GM18508 (cell line): ENCODE data around the gene IQSEC3.

Source experiments
- ATAC-seq: cut with Tn5 transposase; IDR thresholded peaks from one replicate; pipeline ENCODE4 v1.9.1; 2021; ENCODE audit warnings: moderate number of reproducible peaks; ENCODE audit not compliant: insufficient read depth, unreplicated experiment

IQSEC3 gene

DNA sequence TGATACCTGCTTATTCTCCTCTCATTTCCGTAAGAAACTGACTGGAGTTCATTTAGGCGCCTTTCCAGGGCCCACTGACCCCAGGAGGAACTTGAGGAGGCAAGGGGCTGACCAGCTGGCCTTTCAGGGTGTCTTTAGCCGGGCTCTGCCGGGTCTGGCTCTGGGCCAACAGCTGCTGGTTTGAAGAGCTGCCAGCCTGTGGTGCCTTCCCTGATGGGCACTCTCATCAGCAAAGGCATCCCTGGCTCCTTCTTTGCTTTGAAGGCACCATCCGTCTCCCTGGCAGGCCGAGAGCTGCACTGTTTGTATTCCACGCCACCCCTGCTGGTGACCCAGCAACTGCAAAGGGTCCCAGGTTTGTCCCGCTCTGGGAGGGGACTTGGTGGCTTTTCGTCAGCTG lies 42.0 kb downstream of the IQSEC3 start:
- ATAC-seq: no peak

DNA sequence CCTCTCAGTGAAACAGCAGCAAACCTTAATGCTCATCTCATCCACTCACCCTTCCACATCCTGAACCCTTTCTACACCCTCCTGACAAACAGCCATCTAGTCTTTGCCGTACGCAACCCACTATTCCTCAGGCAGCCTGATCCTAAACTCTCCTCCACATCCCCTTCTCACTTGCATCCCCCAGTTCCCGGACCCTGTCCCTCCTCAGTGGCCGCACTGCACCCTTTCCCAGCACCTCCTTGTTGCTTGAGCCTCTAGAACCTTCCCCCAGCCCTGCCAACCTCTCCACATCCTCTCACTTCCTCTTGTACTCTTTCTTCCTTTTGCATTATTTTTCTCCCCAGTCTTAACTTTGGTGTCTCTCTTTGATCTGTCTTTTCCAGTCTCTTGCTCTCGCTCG lies 42.9 kb downstream of the IQSEC3 start:
- ATAC-seq: no peak

DNA sequence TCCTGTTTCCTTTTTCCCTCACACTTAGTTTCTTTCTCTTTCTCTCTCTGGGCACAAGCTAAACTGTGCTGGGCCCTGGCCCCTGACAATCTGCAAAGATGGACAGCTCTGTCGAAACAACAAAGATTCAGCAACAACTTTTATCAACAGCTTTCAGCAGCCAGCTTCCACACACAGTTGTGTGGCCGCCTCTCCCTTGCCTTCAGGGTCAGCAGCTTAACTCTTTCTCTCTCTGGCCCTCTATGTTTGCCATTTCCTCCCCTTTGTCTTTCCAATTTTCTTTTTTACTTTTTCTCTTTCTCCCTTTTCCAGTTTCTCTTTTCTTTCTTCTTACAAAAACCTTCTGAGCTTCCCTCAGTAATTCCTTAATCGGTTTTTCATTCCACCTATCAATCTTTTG lies 43.3 kb downstream of the IQSEC3 start:
- no peak for ATAC-seq

DNA sequence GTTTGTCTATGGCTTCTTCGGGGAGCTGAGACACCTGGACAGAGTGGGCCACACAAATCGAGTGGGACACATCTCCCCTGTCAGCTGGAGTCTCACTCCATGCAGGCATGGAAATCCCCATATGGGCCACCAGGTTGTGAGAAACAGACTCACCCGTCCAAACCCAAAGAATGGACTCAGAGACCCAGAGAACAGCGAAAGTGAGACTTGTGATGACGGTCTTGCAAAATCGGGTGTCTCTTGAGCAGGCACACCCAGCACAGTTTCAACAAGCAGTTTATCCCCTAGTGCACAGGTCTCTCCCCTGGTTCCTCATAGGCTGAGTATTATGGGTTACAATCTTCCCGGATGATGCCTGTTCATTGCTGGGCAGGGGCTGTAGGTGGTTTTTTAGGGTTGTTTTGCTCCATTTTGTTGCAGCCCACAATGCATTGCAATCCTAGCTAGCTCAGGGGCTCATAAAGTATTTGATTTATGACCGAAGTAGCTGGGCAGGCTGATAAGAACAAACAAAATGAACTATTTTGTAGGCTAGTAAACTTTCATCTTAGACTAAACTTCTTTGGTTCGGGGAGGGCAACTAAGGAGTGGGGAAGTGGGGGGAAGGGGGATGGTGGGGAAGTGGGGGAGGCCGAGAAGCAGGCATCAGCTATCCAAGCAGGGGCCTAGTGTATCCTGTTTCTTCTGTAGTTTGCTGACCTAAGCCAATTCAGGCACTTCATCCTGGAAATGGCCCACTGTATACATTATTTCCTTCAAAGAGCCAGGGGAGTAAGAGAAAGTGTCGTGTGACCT lies 45.3 kb downstream of the IQSEC3 start:
- no peak for ATAC-seq

DNA sequence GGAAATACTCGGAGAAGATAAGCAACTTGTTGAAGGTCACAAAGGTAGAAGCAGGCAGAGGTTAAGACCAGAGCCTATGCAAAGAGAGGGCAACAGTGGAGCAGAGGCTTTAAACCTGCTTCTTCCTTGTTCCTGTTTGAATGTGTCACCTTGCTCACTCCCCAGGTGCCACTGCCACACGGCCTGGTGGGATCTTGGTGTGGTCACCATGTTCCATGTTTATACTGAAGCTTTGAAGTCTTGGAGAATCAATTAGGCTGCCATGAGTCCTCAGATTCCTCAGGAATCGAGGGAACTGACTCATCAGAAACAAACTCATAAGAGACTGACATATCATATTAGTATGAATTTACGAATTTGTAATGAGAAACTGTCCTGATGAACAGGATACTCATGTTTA lies 46.8 kb downstream of the IQSEC3 start:
- no peak for ATAC-seq

DNA sequence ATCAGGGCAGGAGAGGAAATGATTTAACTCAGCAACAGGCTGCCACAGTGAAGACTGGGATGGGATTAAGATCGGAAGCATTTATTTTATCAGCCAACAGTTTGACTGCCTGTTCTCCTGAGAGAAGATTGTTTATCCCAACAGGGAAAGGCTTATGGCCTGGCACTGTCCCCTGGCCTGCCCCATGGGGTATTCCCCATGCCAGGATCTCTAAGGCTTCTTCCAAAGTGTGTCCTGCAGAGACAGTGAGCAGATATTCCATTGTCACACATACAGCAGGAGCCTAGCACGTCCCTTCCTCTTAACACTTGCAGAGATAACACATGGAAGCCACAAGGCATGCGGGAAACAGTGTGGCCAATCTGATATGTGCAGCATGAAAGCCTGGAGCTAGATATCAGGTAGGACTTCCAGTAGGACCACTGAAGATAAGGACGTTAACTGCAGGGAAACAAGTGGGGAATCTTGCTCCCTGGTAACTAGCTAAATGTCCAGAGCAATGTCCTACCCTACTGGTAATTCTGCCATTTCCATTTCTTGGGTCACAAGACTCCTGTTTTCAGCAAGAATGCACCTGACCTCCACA lies 48.2 kb downstream of the IQSEC3 start:
- ATAC-seq: no peak

DNA sequence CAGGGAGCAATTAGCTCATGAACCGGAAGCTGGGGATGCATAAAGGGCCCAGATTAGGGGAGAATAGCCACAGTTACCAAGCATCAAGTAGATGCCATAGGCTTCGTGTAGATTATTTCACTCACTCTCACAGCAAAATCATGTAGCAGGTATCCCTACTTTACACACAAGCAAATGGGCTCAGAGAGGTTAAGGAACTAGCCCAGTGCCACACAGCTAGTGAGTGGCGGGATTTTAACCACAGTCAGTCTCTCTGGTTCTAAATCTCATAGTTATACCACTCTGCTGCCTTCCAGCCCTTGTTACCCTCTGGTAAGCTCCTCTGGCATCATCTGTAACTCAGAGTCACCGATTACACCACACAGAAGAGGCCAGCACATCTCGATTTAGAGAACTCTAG lies 49.0 kb downstream of the IQSEC3 start:
- ATAC-seq: no peak

DNA sequence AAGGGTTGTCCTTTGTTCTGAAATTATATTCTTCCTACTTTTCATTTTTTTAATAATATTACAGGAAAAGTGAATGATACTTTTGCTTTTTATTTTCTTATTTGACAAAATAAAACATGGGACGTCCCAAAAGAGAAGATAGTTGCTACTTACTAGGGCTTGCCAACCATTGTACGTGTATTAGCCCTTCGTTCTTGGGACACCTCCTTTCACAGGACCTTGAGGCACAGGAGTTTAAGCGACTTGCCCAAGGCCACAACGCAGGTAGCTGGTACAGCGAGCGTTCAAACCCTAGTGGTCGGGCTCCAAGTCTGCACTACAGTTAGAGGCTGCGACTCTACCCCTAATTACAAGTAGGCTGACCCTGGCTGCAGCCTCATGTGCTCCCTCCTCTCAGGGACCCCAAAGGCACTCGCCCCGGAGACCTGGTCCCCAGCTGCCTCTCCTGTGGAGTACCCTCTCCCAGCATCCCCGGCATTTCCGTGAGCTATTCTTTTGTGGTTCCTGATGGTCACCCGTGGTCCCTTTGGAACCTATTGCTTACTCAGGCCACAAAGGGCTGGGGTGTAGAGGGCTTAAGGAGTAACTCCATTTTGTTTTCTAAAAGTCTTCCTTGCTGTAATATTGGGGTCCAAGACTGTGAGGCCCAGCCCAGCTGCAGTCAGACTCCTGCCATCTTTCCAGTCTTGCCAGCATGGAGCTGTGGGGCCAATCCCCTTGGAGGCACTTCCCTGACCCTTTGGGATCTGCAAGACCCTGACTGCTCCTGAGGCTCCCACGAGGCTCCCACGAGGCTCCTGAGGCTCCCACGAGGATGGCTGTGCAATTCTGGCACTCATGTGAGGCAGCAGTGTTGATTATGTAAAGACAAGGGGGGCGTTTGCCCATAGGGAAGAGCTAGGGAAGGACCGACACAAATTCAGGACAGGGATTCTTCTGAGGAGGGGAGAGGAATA lies 49.7 kb downstream of the IQSEC3 start:
- no peak for ATAC-seq

DNA sequence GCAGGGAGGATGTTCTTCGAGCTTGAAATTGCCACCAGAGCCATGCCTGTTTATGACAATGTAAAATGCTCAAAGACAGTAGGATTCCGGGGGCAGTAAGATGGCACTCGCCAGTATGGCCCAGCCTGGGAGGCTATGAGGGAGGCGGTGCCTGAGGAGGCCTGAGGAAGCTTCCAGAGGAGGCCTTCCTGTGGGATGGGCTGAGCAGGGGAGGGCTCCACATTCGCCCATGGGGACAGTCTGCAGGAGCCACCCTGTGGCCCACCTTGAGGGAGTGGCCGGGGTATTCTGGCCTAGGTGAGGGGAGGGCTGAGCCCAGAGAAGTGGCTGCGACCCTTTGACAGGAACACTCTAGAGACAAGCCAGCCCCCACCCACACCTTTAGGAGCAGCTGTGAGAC lies 50.7 kb downstream of the IQSEC3 start:
- no peak for ATAC-seq

DNA sequence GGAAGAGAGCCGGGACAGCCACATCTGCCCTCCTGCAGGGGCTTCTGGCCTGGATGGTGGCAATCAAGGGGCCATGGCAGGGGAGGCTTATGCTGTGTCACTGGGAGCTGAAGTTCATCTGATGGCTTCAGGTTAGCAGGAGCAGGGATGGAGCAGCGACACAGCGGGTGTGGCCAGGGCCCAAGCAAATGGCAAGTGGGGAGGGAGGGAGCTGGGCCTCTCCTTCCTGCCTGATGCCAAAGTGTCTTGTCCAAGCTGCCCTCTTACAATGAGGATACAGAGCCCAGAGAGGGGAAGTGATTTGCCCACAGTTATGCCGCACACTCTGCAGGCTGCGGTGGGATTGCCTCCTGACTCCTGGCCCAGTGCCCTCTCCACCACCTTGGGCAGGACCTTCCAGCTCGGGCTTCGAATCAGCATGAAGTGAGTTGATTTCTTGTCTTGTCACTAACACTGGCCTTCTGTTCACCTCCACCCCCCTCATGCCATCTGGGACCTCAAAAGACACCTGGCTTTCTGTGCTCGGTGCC lies 51.3 kb downstream of the IQSEC3 start:
- ATAC-seq: no peak

DNA sequence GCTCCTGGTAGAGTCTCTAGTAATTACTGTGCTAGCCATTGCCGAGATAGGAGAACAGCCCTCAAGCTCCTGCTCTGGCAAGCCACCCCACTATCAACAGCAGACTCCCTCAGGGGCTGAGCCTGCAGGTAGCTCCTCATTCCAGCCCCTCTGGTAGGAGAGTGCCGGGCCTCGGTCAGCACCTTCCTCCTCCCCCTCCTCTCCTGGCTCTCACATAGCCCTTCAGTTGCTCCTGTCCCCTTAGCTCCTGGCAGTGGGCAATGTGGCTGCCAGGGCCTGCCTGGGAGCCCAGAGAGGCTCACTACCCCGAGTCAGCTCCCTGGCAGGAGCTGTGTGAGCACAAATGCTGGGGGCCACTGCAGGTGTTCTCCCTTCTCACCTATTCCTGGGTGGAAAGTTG lies 52.0 kb downstream of the IQSEC3 start:
- ATAC-seq: no peak

DNA sequence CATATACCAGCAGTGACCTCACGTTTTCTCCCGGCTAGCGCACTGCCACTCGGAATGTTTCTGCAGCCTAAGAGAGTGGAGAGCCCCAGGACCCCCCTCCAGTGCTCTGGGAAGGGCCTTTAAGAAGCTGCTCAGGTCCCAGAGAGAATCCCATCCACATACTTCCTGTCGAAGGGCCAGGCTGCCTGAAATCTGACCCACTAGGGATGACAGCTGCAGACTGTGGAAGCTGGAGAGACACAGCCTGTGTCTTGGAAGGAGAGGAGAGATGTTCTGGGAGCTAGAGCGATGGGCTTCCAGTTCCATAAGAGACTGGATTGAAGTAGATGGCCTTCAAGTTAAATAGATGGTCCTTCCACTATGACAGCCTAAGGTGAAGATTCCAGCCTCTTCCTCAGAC lies 54.4 kb downstream of the IQSEC3 start:
- ATAC-seq: no peak

DNA sequence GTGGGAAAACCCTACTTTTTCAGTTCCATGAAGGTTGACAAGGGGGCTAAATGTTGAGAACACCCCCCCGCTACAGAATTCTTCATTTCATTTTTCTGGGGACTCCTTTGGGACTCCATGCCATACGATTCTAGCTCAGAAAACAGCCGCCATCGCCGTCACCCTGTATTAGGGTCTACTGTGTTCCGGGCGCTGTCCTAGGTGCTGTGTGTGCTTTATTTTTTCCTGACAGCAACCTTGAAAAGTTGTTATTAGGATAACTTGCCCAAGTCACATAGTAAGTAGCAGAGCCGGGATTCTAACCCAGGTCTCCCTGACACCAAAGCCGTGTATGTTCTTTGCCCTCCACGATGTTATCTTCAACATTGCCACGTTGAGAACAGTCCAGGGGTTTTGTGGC lies 55.1 kb downstream of the IQSEC3 start:
- no peak for ATAC-seq

DNA sequence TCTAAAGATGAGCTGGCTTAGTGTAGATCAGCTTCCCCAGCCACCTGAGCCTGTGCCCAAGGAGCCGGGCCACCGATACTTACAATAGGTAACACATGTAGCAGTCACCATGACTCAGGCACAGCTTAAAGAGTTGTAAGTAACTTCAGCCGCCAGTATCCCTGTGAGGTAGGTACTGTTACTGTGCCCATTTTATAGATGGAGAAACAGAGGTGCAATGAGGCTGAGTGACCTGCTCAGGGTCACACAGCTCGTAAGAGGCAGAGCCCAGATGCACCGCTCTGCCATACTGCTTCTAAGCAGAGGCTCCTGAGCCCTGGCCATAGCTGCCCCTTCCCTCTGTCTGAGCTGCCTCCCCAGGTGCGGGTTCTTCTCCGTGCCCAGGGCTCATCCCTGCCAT lies 58.5 kb downstream of the IQSEC3 start:
- ATAC-seq: no peak

DNA sequence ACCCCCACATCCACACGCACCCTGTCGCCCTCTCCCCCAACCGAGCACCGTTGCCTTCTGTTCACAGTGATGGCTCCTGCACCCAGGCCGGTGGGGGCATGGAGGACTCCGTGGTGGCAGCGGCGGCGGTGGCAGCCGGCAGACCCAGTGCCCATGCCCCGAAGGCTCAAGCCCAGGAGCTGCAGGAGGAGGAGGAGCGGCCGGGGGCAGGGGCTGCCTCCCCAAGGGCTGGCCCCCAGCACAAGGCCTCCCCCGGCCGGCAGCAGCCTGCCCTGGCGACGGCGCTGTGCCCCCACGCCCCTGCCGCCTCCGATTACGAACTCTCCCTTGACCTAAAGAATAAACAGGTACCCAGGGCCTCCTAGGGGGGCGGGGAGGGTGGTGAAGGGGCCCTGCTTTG lies 59.0 kb downstream of the IQSEC3 start:
- no peak for ATAC-seq

DNA sequence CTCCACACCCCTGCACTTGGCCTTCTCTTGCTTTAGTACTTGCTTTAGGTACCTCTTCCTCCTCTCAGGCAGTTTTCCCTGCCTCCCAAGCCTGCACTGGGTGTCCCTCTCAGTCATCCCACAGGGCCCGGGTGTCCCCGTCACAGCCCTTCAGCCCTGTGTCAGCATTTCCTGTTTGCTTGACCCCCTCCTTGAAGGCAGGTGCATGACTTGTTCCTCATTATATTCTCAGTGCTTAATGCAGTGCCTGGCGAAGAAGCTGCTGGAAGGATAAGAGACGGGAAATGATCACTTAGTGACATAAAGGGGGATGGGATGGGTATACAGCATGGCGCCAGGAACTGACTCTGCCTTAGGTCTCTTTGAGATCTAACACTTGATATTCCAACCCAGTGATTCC lies 61.5 kb downstream of the IQSEC3 start:
- ATAC-seq: no peak

DNA sequence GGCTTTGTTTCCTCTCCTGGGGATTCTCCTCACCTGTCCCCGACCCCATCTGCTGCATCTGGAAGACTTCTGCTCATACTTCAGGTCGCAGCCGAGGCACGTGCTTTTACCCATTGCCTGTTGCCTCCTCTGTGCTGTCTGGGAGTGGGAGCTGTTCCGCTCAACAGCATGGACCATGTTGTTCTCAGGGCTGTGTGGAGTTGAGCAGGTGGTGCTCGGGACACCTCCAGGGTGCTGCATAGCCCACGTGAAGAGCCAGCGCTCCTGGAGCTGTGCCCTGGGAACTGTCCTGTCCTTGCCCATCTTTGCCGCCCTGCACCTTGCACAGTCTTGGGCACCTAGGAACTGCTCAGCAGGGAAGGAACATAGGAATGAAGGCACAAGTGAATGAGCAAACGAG lies 62.4 kb downstream of the IQSEC3 start:
- no peak for ATAC-seq

DNA sequence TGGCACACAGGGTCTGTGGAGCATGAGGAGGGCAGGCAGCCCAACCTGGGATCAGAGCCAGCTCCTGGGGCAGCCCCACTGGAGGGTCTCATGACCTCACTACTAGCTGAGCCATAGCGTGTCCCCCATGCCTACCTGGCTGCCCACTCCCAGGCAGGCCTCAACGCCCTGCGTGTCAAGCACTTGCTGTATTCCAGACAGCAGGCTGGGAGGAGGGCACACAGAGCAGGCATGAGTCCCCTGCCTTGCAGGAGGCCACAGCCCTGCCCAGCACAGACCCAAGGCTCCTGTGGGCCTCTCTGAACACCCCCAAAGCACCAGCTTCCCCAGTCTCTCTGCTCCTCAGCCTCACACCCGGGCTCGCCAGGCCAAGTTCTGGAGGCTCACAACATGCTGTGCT lies 64.0 kb downstream of the IQSEC3 start:
- ATAC-seq: no peak

DNA sequence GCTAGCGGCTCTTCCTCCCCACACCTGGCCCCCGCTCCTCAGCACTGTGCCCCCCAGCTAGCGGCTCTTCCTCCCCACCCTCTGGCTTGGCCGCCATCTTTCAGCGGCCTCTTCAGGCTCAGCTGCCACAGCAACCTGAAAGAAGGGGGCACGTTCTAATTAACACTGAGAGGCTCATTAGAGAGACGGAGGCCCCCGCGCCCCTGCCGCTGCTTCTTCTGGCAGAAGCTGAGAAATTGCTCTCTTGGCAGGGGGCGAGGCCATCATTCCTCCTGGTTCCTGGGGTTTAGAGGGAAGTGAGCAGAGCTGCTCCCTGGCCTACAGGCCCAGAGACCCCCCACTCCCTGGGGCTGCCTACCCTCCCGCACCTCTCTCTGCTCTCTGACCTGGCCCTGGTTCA lies 64.4 kb downstream of the IQSEC3 start:
- no peak for ATAC-seq

DNA sequence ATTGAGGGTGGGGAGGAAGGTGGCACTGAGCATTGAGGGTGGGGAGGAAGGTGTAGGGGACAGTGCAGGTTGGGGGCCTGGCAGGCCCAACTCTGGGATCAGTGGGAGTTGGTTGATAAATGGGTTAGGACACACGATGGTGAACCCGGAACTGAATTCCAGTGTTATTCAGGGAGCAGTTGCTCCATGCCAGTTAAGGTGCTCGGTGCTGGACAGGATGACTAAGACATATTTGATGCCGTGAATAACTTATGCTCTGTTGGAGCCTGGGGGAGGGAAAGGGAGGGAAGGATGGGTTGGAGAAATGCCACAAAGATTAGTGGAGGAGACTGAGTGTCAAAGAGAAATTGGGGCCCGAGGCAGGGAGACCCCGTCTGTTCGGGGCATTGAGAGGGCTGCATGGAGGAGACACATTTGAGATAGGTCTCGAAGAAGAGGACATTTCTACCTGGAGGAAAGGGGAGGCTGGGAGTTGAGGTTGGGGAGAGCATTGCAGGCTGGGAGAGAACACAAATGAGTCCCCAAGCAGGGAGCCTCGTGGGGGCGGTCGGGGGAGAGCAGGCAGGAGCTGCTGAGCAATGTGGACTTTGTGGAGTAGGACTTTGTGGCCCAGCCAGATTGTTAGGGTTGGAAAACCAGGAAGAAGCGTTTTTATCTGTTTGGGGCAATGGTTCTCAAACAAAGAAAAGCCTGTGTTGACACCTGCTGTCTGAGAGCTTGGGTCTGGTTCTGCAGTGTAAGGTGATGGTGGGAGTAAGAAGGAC lies 65.3 kb downstream of the IQSEC3 start:
- ATAC-seq: no peak
